ENCODE measurements around the gene RDH12.
"Not testable (repeated sequence)": the region's sequence is repeated elsewhere in the genome, so short reads cannot be mapped to it uniquely, and the experiment has no call there.

Gene RDH12
- 0 reads per million in 3 donors for total RNA-seq

DNA sequence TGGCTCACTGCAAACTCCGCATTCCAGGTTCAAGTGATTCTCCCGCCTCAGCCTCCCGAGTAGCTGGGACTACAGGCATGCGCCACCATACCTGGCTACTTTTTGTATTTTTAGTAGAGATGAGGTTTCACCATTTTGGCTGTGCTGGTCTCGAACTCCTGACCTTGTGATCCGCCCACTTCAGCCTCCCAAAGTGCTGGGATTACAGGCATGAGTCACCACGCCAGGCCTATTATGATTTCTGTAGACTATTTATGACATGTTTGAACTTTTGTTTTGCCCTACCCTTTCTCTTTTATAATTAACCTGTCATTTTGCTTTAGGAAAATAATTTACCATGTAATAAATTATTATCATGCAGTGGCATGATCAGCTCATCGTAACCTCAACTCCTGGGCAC, at the start of gene RDH12:
TSS of gene RDH12 (plus strand) at position 395 of the 400 bp plus-strand sequence. CDS start 20,757 bp downstream, outside the sequence.
- H3K27ac ChIP-seq (ENCODE audit: insufficient read depth, low read length, poor library complexity, severe bottlenecking); H3K27me3 ChIP-seq (replicated peaks; ENCODE audit: control insufficient read depth, insufficient read depth, low read length, poor library complexity, severe bottlenecking); H3K4me1 ChIP-seq (ENCODE audit: control insufficient read depth, insufficient read depth, low read length, poor library complexity, severe bottlenecking); DNase-seq; H3K9me3 ChIP-seq (ENCODE audit: control insufficient read depth, low read length); H3K36me3 ChIP-seq (ENCODE audit: control insufficient read depth, insufficient read depth, low read length); H3K4me3 ChIP-seq (ENCODE audit: insufficient read depth, low read depth, low read length, poor library complexity, severe bottlenecking): not testable (repeated sequence)

DNA sequence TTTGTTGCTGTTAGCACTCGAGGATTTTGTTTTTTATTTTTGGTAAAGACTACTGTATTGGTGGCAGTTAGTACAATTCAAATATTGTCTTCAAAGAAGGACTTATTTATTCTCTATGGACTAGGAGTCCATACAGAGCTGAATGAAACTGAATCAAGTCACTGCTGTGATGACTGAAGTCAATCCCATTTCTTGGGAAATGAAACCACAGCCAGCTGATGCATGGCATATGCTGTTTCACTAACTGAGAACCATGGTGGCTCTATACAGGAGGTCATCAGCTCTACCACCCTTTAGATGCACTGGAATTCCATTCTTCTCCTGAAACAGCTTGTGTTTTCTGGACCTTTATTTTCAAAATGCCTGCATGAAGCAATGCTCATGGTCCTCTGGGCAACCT, 49.5 kb upstream of the RDH12 start:
- Histone ChIP-seq H3K27me3 (replicated peaks; ENCODE audit: control insufficient read depth, insufficient read depth, low read length, poor library complexity, severe bottlenecking) (no peaks in the 10 kb centered on the region), H3K4me1 (ENCODE audit: control insufficient read depth, insufficient read depth, low read length, poor library complexity, severe bottlenecking) (no peaks in the 10 kb centered on the region), H3K4me3 (ENCODE audit: insufficient read depth, low read depth, low read length, poor library complexity, severe bottlenecking) (no peak overlapping the region), H3K27ac (ENCODE audit: insufficient read depth, low read length, poor library complexity, severe bottlenecking) (no peak overlapping the region), H3K9me3 (ENCODE audit: control insufficient read depth, low read length) (no peaks in the 10 kb centered on the region), H3K36me3 (ENCODE audit: control insufficient read depth, insufficient read depth, low read length) (peaks cover 71% of the 10 kb centered on the region)
- no peak for DNase-seq

DNA sequence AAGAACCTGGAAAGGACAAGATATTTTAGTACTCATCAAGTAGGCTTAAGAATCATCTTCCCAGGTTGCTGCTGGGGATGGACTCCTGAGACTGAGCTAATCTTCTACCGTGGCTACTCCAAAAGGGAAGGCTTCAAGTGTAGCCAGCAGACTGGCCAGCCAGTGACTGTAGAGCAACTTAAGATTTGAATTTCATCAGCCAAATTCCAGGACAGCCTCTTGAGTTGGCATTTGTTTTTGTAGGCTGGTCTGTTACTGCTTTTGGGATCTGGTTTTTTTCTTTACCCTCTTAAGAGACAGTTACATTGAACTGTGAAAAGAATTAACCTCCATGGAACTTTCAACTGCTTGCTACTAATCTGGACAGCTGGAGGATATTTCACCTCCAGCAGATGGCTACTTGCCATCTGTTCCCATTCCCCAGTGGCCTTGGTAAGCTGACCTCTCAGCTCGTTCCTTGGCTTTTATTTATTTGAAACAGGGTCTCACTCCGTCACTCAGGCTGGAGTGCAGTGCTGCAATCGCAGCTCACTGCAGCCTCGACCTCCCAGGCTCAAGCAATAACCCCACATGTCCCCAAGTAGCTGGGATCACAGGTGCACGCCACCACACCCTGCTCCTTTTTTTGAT, 47.9 kb upstream of the RDH12 start:
- Histone ChIP-seq H3K27ac (ENCODE audit: insufficient read depth, low read length, poor library complexity, severe bottlenecking) (no peak overlapping the region), H3K9me3 (ENCODE audit: control insufficient read depth, low read length) (no peaks in the 10 kb centered on the region), H3K27me3 (replicated peaks; ENCODE audit: control insufficient read depth, insufficient read depth, low read length, poor library complexity, severe bottlenecking) (no peaks in the 10 kb centered on the region), H3K4me3 (ENCODE audit: insufficient read depth, low read depth, low read length, poor library complexity, severe bottlenecking) (no peak overlapping the region), H3K36me3 (ENCODE audit: control insufficient read depth, insufficient read depth, low read length) (peaks cover 69% of the 10 kb centered on the region), H3K4me1 (ENCODE audit: control insufficient read depth, insufficient read depth, low read length, poor library complexity, severe bottlenecking) (no peaks in the 10 kb centered on the region)
- DNase-seq = no peak

DNA sequence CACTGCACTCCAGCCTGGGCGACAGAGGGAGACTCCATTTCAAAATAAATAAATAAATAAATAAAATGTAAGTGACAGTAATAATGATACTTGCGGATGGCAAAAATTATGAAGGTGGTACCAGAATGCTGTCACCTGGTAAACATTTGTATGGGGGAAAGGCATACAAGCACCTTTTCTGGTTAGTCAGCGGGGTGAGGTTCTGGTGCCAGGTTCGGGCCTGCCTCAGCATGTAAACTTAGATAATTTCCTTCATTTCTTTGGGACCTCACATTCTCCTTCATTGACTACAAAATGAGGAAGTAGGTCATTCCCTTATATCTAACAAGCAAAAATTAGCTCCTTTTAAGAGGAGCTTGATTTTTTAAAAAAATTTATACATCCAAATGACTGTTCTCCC, 38.1 kb upstream of the RDH12 start:
- no peak for DNase-seq
- no peak overlapping the region for H3K27ac ChIP-seq (ENCODE audit: insufficient read depth, low read length, poor library complexity, severe bottlenecking)
- H3K4me1 ChIP-seq (ENCODE audit: control insufficient read depth, insufficient read depth, low read length, poor library complexity, severe bottlenecking) = peaks cover 5% of the 10 kb centered on the region
- H3K4me3 ChIP-seq (ENCODE audit: insufficient read depth, low read depth, low read length, poor library complexity, severe bottlenecking) = no peak overlapping the region
- H3K27me3 ChIP-seq (replicated peaks; ENCODE audit: control insufficient read depth, insufficient read depth, low read length, poor library complexity, severe bottlenecking) = no peaks in the 10 kb centered on the region
- no peaks in the 10 kb centered on the region for H3K9me3 ChIP-seq (ENCODE audit: control insufficient read depth, low read length)
- H3K36me3 ChIP-seq (ENCODE audit: control insufficient read depth, insufficient read depth, low read length) = peaks cover 4% of the 10 kb centered on the region

DNA sequence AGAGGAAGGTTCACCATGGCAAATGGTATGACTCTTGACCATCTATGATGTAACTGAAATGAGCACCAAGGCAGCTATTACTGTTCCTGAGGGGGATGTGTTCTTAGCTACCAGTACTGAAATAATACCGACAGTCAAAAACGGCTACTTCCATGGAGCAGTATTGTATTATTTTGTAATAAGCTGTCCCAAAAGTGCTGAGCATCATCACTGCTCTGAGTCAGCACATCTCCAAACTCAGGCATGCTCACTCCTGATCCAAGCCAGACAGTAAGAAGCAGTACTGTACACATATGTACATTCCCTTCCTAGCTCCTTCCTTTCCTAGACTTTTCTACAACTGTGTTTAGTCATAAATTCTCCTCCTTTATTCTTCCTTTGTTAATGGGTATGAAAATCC, 35.8 kb upstream of the RDH12 start:
- Histone ChIP-seq H3K4me1 (ENCODE audit: control insufficient read depth, insufficient read depth, low read length, poor library complexity, severe bottlenecking) (peaks cover 5% of the 10 kb centered on the region), H3K27me3 (replicated peaks; ENCODE audit: control insufficient read depth, insufficient read depth, low read length, poor library complexity, severe bottlenecking) (no peaks in the 10 kb centered on the region), H3K9me3 (ENCODE audit: control insufficient read depth, low read length) (no peaks in the 10 kb centered on the region), H3K4me3 (ENCODE audit: insufficient read depth, low read depth, low read length, poor library complexity, severe bottlenecking) (no peak overlapping the region), H3K36me3 (ENCODE audit: control insufficient read depth, insufficient read depth, low read length) (peaks cover 4% of the 10 kb centered on the region), H3K27ac (ENCODE audit: insufficient read depth, low read length, poor library complexity, severe bottlenecking) (no peak overlapping the region)
- no peak for DNase-seq

DNA sequence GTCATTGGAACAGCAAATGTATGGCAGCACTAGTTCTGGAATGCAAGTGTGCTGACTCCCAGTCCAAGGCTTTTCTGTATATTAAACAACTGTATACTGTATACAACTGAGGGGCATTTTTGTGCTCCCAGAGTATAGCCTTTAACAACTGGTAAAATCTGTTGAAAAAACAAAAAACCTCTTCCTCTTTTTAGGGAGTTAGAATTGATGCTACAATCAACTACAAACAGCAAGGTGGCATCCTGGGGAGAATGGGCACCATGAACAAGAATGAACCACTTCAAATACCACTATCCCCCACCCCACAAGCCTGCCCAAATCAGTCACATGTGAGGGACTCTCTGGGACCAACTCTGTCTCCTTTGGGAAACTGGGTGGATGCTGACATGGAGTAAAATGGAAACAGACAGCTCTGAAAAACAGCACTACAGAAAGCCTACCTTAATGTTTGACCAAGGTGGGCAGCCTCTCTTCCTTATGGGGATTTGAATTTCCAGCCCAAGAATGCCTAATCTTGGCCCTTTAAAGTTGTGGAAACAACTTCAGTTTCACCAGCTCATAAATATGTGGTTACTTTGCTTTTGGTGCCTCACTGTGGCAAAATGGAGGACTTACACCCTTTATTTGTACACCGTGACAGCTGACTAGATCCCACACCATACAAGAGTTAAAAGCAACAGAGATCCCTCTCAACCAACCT, 34.8 kb upstream of the RDH12 start:
- no peak overlapping the region for H3K27ac ChIP-seq (ENCODE audit: insufficient read depth, low read length, poor library complexity, severe bottlenecking)
- H3K9me3 ChIP-seq (ENCODE audit: control insufficient read depth, low read length) = no peaks in the 10 kb centered on the region
- H3K4me3 ChIP-seq (ENCODE audit: insufficient read depth, low read depth, low read length, poor library complexity, severe bottlenecking) = no peak overlapping the region
- peaks cover 5% of the 10 kb centered on the region for H3K4me1 ChIP-seq (ENCODE audit: control insufficient read depth, insufficient read depth, low read length, poor library complexity, severe bottlenecking)
- no peaks in the 10 kb centered on the region for H3K36me3 ChIP-seq (ENCODE audit: control insufficient read depth, insufficient read depth, low read length)
- no peaks in the 10 kb centered on the region for H3K27me3 ChIP-seq (replicated peaks; ENCODE audit: control insufficient read depth, insufficient read depth, low read length, poor library complexity, severe bottlenecking)
- DNase-seq = peak in 1 of 3 donors; percentile 11

DNA sequence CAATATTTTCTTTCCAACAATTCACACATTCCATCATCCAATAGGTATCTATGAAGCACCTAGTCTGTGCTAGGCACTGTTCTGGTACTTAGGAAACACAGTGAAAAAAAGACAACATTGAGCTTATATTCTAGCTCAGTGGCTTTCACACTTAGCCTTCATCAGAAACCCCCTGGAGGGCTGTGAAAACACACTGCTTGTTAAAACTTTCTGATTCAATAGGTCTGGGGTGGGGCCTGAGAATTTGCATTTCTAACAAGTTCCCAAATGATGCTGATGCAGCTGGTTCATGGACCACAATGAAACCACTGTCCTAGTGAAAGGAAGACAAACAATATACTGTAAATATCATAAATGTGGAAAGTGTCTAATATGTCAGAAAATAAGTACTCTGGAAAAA, 33.1 kb upstream of the RDH12 start:
- no peaks in the 10 kb centered on the region for H3K27me3 ChIP-seq (replicated peaks; ENCODE audit: control insufficient read depth, insufficient read depth, low read length, poor library complexity, severe bottlenecking)
- DNase-seq = no peak
- no peak overlapping the region for H3K4me3 ChIP-seq (ENCODE audit: insufficient read depth, low read depth, low read length, poor library complexity, severe bottlenecking)
- no peaks in the 10 kb centered on the region for H3K36me3 ChIP-seq (ENCODE audit: control insufficient read depth, insufficient read depth, low read length)
- peaks cover 15% of the 10 kb centered on the region for H3K4me1 ChIP-seq (ENCODE audit: control insufficient read depth, insufficient read depth, low read length, poor library complexity, severe bottlenecking)
- no peak overlapping the region for H3K27ac ChIP-seq (ENCODE audit: insufficient read depth, low read length, poor library complexity, severe bottlenecking)
- no peaks in the 10 kb centered on the region for H3K9me3 ChIP-seq (ENCODE audit: control insufficient read depth, low read length)

DNA sequence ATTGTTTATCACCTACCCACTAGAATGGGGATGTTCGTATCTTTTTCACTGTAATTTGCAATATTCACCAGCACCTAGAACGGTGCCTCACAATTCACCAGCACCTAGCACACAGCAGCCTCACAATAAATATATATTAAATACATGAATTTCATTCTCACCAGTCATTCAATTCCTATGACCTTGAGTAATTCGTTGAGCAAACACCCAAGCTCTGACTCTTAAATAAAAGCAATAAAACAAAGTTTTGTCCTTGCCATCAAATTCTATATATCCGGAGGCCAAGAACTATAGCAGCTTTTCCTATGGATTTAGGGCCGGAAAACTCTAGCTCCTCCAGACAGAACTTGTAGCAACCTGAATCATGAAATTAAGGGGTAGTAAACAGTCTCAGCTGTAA, 28.2 kb upstream of the RDH12 start:
- Histone ChIP-seq H3K27me3 (replicated peaks; ENCODE audit: control insufficient read depth, insufficient read depth, low read length, poor library complexity, severe bottlenecking) (no peaks in the 10 kb centered on the region), H3K27ac (ENCODE audit: insufficient read depth, low read length, poor library complexity, severe bottlenecking) (no peak overlapping the region), H3K4me1 (ENCODE audit: control insufficient read depth, insufficient read depth, low read length, poor library complexity, severe bottlenecking) (peaks cover 20% of the 10 kb centered on the region), H3K36me3 (ENCODE audit: control insufficient read depth, insufficient read depth, low read length) (peaks cover 6% of the 10 kb centered on the region), H3K9me3 (ENCODE audit: control insufficient read depth, low read length) (no peaks in the 10 kb centered on the region), H3K4me3 (ENCODE audit: insufficient read depth, low read depth, low read length, poor library complexity, severe bottlenecking) (peak overlapping the region; percentile 97)
- no peak for DNase-seq

DNA sequence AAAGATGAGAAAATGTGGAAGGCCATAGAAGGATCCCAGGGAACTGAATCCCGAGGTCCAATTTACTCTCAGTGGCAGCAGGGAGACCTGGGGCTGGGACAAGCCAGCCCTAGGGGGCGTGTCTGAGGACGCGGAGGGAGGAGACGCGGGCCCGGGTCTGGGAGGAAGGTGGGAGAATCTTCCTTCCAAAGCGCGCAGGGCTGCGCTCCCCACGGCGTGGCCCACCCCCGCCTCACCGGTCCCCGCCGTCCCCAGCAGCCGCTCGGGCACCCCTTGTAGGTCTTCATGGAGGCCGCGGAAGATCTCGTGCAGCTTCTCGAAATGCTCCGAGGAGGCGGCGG, 27.6 kb upstream of the RDH12 start:
- no peaks in the 10 kb centered on the region for H3K9me3 ChIP-seq (ENCODE audit: control insufficient read depth, low read length)
- H3K4me3 ChIP-seq (ENCODE audit: insufficient read depth, low read depth, low read length, poor library complexity, severe bottlenecking) = peak overlapping the region; percentile 97
- peak overlapping the region; percentile 97 for H3K27ac ChIP-seq (ENCODE audit: insufficient read depth, low read length, poor library complexity, severe bottlenecking)
- peaks cover 12% of the 10 kb centered on the region for H3K36me3 ChIP-seq (ENCODE audit: control insufficient read depth, insufficient read depth, low read length)
- H3K4me1 ChIP-seq (ENCODE audit: control insufficient read depth, insufficient read depth, low read length, poor library complexity, severe bottlenecking) = peaks cover 20% of the 10 kb centered on the region
- H3K27me3 ChIP-seq (replicated peaks; ENCODE audit: control insufficient read depth, insufficient read depth, low read length, poor library complexity, severe bottlenecking) = no peaks in the 10 kb centered on the region
- peak; percentile 16 to 52 (median 41) for DNase-seq

DNA sequence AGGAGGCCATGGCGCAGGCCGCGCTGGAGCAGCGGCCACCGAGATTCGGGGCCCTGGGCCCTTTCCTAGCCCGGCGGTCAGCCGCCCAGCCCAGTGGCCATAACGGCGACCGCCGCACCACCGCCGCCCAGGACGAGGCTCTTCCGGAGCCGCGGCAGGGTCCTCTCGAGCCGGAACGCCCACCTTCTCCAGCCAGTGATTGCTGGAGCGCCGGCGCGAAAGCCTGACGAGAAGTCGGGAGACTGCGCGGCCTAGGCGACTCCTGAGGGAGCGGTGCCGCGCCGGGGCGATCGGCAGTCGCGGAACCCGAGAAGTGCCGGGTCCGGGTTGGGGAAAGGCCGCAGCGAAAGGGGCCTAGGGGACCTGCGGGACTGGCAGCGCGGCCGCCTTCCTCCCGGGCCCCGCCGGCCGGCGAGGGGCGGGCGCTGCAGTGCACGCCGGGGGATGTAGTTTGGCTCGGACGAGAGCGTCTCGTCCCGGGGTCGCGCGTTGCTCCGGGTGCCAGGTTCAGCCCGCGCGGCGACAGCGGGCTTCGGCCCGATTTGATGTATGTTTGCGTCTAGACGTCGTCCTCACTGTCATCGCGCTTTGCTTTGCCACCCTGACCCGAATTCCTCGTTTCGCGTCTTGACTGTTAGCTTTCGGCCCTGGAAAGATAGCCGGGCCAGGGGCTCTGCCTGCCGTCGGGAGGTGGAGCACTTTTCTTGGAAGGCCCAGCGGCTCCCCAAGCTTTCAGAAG, 27.0 kb upstream of the RDH12 start, which contains the start of gene VTI1B:
TSS of gene VTI1B (minus strand) at position 153 of the 739 bp plus-strand sequence. CDS start at position 10, 143 bp downstream.
- peaks cover 20% of the 10 kb centered on the region for H3K4me1 ChIP-seq (ENCODE audit: control insufficient read depth, insufficient read depth, low read length, poor library complexity, severe bottlenecking)
- H3K27me3 ChIP-seq (replicated peaks; ENCODE audit: control insufficient read depth, insufficient read depth, low read length, poor library complexity, severe bottlenecking) = no peaks in the 10 kb centered on the region
- H3K9me3 ChIP-seq (ENCODE audit: control insufficient read depth, low read length) = no peaks in the 10 kb centered on the region
- H3K27ac ChIP-seq (ENCODE audit: insufficient read depth, low read length, poor library complexity, severe bottlenecking) = peak within 1 kb of the TSS; percentile 97
- peak within 1 kb of the TSS; percentile 97 for H3K4me3 ChIP-seq (ENCODE audit: insufficient read depth, low read depth, low read length, poor library complexity, severe bottlenecking)
- DNase-seq = peak; percentile 40 to 71 (median 61)
- peaks cover 12% of the 10 kb centered on the region for H3K36me3 ChIP-seq (ENCODE audit: control insufficient read depth, insufficient read depth, low read length)
